Stomach (tissue), 9 donors: ENCODE data around the gene PORCN. TPM values are rescaled to one million over a fixed set of nuclear protein-coding genes. Genes with fewer than 3 reads are reported as not detected.
A peak's percentile ranks its signal among the peaks of the same experiment; 100 is the strongest.

Experiments
- DNase-seq, 2 donors: peaks; one replicate each; pipeline versions ENCODE4 v3.0.0 to v3.0.0-alpha.2; 2013 to 2019
- H3K27ac ChIP-seq, 5 donors: fragments of 200-600 bp in 4 of 5; sonication (generic) in 4 of 5; one replicate each; pipeline ENCODE4 v1.5.1; 2013 to 2019; ENCODE audit warnings: mild to moderate bottlenecking in 1 of 5, moderate library complexity in 1 of 5
- H3K27me3 ChIP-seq, 3 donors: fragments of 200-600 bp; sonication (generic); one replicate each; pipeline ENCODE4 v1.5.1; 2017 to 2019; ENCODE audit warnings: mixed run types in 1 of 3
- H3K36me3 ChIP-seq, 4 donors: fragments of 200-600 bp; sonication (generic); 1 replicate in 3 of 4; 2 replicates in 1 of 4; pipeline ENCODE4 v1.5.1; 2016 to 2019
- H3K4me1 ChIP-seq, 4 donors: fragments of 200-600 bp; sonication (generic); one replicate each; pipeline ENCODE4 v1.5.1; 2016 to 2019
- H3K4me3 ChIP-seq, 4 donors: fragments of 200-600 bp; sonication (generic) in 3 of 4; one replicate each; pipeline ENCODE4 v1.5.1; 2016 to 2019; ENCODE audit warnings: mild to moderate bottlenecking in 1 of 4
- H3K9me3 ChIP-seq, 4 donors: fragments of 200-600 bp; sonication (generic); one replicate each; pipeline ENCODE4 v1.5.1; 2016 to 2019
- EP300 ChIP-seq: sonication (generic); formaldehyde crosslinking; IDR thresholded peaks from one replicate; pipeline ENCODE4 v1.6.1; 2017; ENCODE audit warnings: antibody characterized with exemption
- POLR2A ChIP-seq, 4 donors: fragments of 450-650 bp; IDR thresholded peaks; one replicate each; pipeline ENCODE4 v1.6.1; 2016; ENCODE audit warnings: antibody characterized with exemption in 4 of 4, control low read depth in 2 of 4, mild to moderate bottlenecking in 1 of 4, moderate library complexity in 1 of 4
- POLR2AphosphoS5 ChIP-seq, 3 donors: sonication (generic); formaldehyde crosslinking; IDR thresholded peaks; one replicate each; pipeline ENCODE4 v1.6.1; 2016; ENCODE audit warnings: antibody characterized with exemption in 3 of 3
- WGBS, 5 donors: extraction: QIAGEN DNeasy Blood & Tissue Kit in 3 of 5; methylation state at CpG; one replicate each; pipeline versions ENCODE4 v1.1.5 to v1.1.7; 2013 to 2018; 5-methylcytosine and 5-hydroxymethylcytosine counted together
- intact Hi-C: fragments of 100-400 bp; cut with DNase I; formaldehyde crosslinking; loops from one replicate; pipeline ENCODE4 v1.15.1; 2023; ENCODE audit warnings: low total_unique reads
- polyA plus RNA-seq, 3 donors: library from polyadenylated mRNA; stranded (reverse); fragments of 200-250 nt; gene quantifications; one replicate each; pipeline ENCODE4 v1.2.3, GENCODE V29; 2013
- total RNA-seq, 5 donors: library from RNA; depleted of rRNA; stranded (reverse); fragments of >200 nt; gene quantifications; one replicate each; pipeline versions ENCODE4 v1.1.0 to v1.2.3, GENCODE V29; 2014 to 2016
- TF ChIP-seq, protein P1 (sequence below), 7 experiments: fragments of 450-650 bp in 4 of 7; fragments of 200-600 bp in 3 of 7; sonication (generic) in 3 of 7; IDR thresholded peaks; one replicate each; pipeline ENCODE4 v1.5.1; 2016 to 2019; ENCODE audit warnings: antibody characterized with exemption in 7 of 7, control low read depth in 2 of 7, mild to moderate bottlenecking in 1 of 7
- donor health status: healthy with polysubstance abuse.
- donor health status: Bipolar disorder and iron deficiency.
- donor health status: healthy.

Gene PORCN
- total and polyA plus RNA-seq, 8 donors: 1.8 to 27.4 (median 10.3) TPM

DNA sequence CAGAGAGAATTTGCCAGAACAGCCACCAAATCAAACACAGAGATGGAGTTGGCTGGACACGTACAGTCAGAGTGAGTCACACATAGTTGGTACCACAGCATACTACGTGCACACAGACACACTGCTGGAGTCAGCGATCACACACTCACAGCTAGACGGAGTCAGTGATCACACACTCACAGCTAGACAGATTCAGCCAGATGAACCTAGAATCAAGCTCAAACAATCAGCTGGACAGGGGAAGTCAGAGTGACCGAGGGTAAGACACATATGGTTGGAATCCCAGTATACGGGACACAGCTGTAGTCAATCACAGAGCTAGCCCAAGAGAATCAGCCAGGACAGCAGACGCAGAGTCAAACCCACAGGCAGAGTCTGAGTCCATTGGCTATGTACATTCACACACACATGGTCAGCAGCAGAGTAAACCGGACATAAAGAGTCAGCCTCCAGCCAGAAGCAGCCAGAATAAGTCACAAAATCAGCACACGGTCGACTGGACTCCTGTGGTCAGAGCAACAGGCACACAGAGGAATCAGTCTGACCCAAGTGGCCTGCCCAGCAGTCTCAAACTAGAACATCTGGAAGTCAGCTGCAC, 43.4 kb upstream of the PORCN start:
- intact Hi-C loops: no loop called here
- WGBS, 5 donors: 46 to 72% (median 60%) methylated on average over 7 to 10 of the region's 10 CpGs
- Histone ChIP-seq H3K4me1 (peaks cover 0 to 8% (median 4%) of the 10 kb centered on the region in 4 donors), H3K36me3 (no peaks in the 10 kb centered on the region), H3K27me3 (no peaks in the 10 kb centered on the region), H3K4me3 (no peak overlapping the region), H3K27ac (peak overlapping the region in 2 of 5 donors; percentile 17 to 21), H3K9me3 (no peaks in the 10 kb centered on the region)
- TF ChIP-seq EP300: no peak
- TF ChIP-seq, protein P1, sequence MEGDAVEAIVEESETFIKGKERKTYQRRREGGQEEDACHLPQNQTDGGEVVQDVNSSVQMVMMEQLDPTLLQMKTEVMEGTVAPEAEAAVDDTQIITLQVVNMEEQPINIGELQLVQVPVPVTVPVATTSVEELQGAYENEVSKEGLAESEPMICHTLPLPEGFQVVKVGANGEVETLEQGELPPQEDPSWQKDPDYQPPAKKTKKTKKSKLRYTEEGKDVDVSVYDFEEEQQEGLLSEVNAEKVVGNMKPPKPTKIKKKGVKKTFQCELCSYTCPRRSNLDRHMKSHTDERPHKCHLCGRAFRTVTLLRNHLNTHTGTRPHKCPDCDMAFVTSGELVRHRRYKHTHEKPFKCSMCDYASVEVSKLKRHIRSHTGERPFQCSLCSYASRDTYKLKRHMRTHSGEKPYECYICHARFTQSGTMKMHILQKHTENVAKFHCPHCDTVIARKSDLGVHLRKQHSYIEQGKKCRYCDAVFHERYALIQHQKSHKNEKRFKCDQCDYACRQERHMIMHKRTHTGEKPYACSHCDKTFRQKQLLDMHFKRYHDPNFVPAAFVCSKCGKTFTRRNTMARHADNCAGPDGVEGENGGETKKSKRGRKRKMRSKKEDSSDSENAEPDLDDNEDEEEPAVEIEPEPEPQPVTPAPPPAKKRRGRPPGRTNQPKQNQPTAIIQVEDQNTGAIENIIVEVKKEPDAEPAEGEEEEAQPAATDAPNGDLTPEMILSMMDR (IDR thresholded peaks at IDR 0.05): no peak
- no peak for TF ChIP-seq POLR2A (IDR thresholded peaks at IDR 0.05)
- no peak for TF ChIP-seq POLR2AphosphoS5 (IDR thresholded peaks at IDR 0.05)
- DNase-seq: peak in 1 of 2 donors; percentile 50

DNA sequence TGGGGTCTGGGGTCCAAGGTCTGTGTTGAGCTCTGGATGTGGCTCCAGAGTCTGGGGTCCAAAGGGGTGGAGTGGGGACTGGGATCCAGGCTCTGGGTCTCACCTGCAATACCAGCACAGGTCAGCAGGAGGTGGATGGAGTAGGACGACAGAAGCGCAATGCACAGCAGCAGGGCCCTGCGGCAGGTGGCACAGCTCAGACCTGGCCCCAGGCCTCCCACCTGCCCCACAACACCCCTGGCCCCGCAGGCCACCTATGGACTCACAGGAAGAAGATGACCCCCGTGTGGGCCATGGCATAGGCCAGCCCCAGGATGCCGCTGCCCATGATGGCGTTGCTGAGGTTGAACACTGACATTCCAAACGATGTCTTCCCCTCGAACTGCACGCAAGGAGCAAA, 42.1 kb upstream of the PORCN start:
- DNase-seq: no peak
- TF ChIP-seq, protein P1 (IDR thresholded peaks at IDR 0.05): no peak
- Histone ChIP-seq H3K27me3 (no peaks in the 10 kb centered on the region), H3K36me3 (no peaks in the 10 kb centered on the region), H3K9me3 (no peaks in the 10 kb centered on the region), H3K4me3 (peak overlapping the region in 1 of 4 donors; percentile 44), H3K4me1 (peaks cover 0 to 8% (median 4%) of the 10 kb centered on the region in 4 donors), H3K27ac (no peak overlapping the region)
- intact Hi-C loops: no loop called here
- WGBS, 5 donors: 76 to 94% (median 89%) methylated on average over 3 to 10 of the region's 10 CpGs

DNA sequence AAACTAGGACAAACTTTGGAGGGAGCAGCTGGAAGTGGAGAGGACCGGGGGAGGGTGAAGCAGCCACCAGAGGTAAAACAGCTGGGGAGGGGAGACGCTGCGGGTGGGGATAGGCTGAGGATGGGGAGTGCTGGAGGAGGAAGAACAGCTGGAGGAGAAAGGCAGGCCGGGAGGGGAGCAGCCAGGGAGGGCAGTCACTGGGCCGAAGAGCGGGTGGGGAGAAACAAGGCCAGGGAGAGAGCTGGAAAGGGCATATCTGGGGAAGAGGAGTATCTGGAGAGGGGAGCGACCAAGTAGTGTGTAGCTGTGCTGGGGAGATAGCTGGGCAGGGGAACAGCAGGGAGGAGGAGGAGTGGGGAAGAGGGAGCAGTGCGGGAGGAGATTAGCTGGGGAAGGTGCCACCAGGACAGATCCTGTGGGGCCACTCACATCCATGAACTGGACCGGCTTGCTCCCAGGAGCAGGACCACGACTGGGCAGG, 41.5 kb upstream of the PORCN start:
- 30 to 51% (median 44%) methylated on average over 10 of the region's 10 CpGs for WGBS, 5 donors
- no peaks in the 10 kb centered on the region for H3K27me3 ChIP-seq

DNA sequence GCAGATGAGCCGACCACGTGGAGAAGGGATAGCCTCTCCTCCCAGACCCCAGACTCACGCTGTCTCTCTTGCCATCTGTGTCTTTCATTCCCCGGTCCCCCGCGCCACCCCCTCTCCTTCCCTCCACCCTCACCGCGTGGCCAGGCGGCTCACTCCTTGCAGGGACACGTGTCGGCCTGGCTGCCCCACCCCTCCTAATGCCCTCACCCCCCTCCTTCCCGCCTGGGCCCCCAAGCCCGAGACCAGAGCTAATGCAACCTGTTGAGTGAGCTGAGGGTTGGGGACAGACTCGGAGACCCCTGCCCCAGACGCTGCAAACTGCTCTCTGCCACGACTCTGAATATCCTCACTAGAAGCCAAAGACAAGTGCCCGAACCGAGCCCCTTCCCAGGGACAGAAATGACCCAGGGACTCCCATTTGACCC, 40.5 kb upstream of the PORCN start:
- intact Hi-C loops: no loop called here
- H3K9me3 ChIP-seq: no peaks in the 10 kb centered on the region
- WGBS, 5 donors: 0 to 42% (median 5%) methylated on average over 3 to 18 of the region's 18 CpGs
- H3K27me3 ChIP-seq: no peaks in the 10 kb centered on the region
- TF ChIP-seq, protein P1 (IDR thresholded peaks at IDR 0.05): no peak
- TF ChIP-seq POLR2A (IDR thresholded peaks at IDR 0.05): no peak
- no peak for TF ChIP-seq POLR2AphosphoS5 (IDR thresholded peaks at IDR 0.05)
- no peak for TF ChIP-seq EP300
- peaks cover 0 to 8% (median 4%) of the 10 kb centered on the region in 4 donors for H3K4me1 ChIP-seq
- H3K27ac ChIP-seq: no peak overlapping the region
- H3K36me3 ChIP-seq: no peaks in the 10 kb centered on the region
- H3K4me3 ChIP-seq: peak overlapping the region; percentile 29 to 44 (median 32)
- DNase-seq: peak; percentile 43 to 53

More for the DNA sequence above, 41.5 kb upstream of the PORCN start:
- Histone ChIP-seq H3K9me3 (no peaks in the 10 kb centered on the region), H3K27ac (peak overlapping the region in 1 of 5 donors; percentile 22), H3K4me3 (peak overlapping the region; percentile 29 to 44 (median 32)), H3K36me3 (no peaks in the 10 kb centered on the region), H3K4me1 (peaks cover 0 to 8% (median 4%) of the 10 kb centered on the region in 4 donors)
- TF ChIP-seq, protein P1 (IDR thresholded peaks at IDR 0.05): no peak
- no peak for TF ChIP-seq POLR2A (IDR thresholded peaks at IDR 0.05)
- no peak for TF ChIP-seq EP300
- TF ChIP-seq POLR2AphosphoS5 (IDR thresholded peaks at IDR 0.05): no peak
- peak in 1 of 2 donors; percentile 54 for DNase-seq
- intact Hi-C loops: no loop called here
